Muscle layer of duodenum (tissue), 2 donors: Measurements from ENCODE around the gene BATF.

Experiments
- H3K27ac ChIP-seq: one replicate; pipeline ENCODE4 v1.7.0; 2013; ENCODE audit warnings: mild to moderate bottlenecking, low read length
- H3K27me3 ChIP-seq: one replicate; pipeline ENCODE4 v1.7.0; 2013; ENCODE audit warnings: low read depth, mild to moderate bottlenecking, control low read depth, low read length
- H3K36me3 ChIP-seq, 2 donors: one replicate each; pipeline ENCODE4 v1.7.0; 2013; ENCODE audit warnings: low read length in 2 of 2, control low read depth in 1 of 2, mild to moderate bottlenecking in 1 of 2; ENCODE audit not compliant: insufficient read depth in 2 of 2, control insufficient read depth in 1 of 2
- H3K4me1 ChIP-seq, 2 donors: one replicate each; pipeline ENCODE4 v1.7.0; 2013; ENCODE audit warnings: low read length in 2 of 2, mild to moderate bottlenecking in 2 of 2, control low read depth in 1 of 2, moderate library complexity in 1 of 2; ENCODE audit not compliant: insufficient read depth in 2 of 2, control insufficient read depth in 1 of 2
- H3K4me3 ChIP-seq, 2 donors: one replicate each; pipeline ENCODE4 v1.7.0; 2013; ENCODE audit warnings: low read length in 2 of 2, low read depth in 1 of 2, mild to moderate bottlenecking in 1 of 2
- H3K9me3 ChIP-seq, 2 donors: one replicate each; pipeline ENCODE4 v1.7.0; 2013; ENCODE audit warnings: low read length in 2 of 2, control low read depth in 1 of 2, mild to moderate bottlenecking in 1 of 2; ENCODE audit not compliant: control insufficient read depth in 1 of 2
- donor health status: healthy.

Gene BATF

DNA sequence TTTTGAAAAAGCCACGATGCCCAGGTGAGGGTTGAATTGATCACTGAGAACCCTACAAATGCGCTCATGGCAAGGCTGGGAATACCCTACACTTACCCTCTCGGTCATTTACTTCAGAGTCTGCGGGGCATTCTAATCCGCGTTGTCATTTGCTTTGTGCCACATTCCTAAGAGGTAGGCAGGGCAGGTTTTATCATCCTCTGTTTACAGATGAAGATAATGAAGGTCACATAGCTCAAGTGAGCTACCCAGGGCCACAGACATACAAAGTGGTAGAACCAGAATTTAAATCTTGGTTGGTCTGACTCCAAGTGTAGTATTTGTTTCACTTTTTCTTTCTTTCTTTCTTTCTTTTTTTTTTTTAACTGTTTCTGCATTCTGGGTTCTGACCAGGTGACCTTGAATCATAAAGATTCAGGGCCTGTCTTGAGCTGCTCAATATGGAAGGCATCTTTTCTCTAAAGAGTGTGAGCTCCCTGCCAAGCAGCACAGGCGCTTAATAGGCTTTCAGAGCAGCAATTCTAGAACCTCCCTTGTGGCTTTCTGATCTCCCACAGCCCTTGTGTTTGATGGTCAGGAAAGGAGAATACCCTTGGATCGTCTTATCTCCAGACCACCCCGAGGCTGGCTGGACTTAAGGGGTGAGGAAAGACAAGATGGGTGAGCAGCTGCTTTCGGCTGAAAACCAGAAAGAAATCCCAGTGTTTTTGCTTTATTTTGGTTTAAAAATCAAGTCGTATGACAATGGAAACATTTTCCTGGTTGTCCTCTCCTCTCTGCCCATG, 662 bp upstream of the BATF start:
- Histone ChIP-seq H3K4me3 (no peak overlapping the region), H3K27ac (peak overlapping the region; percentile 62)

GRCh38 chr14:75522983-75523318, 682 bp downstream of the BATF start:
- Histone ChIP-seq H3K4me3 (peak overlapping the region; percentile 42 to 49), H3K4me1 (no peaks in the 10 kb centered on the region), H3K36me3 (no peaks in the 10 kb centered on the region), H3K27me3 (no peaks in the 10 kb centered on the region), H3K27ac (peak overlapping the region; percentile 62), H3K9me3 (no peaks in the 10 kb centered on the region)

More for the DNA sequence above, 662 bp upstream of the BATF start:
- H3K9me3 ChIP-seq: no peaks in the 10 kb centered on the region
- no peaks in the 10 kb centered on the region for H3K4me1 ChIP-seq
- no peaks in the 10 kb centered on the region for H3K27me3 ChIP-seq
- H3K36me3 ChIP-seq: no peaks in the 10 kb centered on the region

DNA sequence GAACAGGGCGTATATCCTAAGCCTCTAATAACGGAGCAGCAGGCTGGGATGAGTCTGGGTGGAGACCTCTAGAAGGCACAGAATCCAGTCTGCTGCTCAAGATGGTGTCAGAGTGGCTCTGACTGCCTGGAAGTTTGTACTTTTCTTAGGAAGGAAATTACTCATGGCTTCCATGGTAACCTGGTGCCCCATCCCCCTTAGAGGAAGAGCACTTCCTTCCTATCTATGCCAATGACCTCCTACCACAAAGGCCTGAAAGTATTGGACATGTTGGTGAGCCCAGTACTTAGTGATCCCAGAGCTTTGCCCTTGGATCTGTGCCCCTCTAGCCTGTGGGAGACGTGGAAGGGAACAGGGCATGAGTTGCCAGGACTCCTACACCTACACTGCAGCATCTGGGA, 1.5 kb downstream of the BATF start:
- Histone ChIP-seq H3K4me1 (no peaks in the 10 kb centered on the region), H3K9me3 (no peaks in the 10 kb centered on the region), H3K36me3 (no peaks in the 10 kb centered on the region), H3K27ac (no peak overlapping the region), H3K27me3 (no peaks in the 10 kb centered on the region), H3K4me3 (no peak overlapping the region)

DNA sequence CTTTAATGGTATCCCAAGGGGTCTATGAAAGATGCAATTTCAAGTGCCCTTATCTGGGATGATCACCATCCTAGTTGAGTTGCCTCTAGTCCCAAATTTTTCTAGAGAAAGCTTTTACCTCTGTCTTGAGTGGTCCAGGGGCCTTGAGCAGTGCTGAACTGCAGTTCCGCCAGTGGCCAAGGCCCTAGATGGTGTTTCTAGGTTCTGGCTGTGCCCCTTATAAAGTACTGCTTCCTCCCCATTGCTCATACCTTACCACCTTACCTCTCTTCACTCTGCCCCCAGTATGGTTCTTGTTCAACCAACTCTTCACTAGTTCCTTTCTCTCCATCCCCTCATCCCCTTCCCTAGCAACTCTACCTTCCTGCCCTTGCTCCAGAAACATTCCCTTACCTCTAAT, 3.7 kb downstream of the BATF start:
- Histone ChIP-seq H3K4me1 (no peaks in the 10 kb centered on the region), H3K36me3 (no peaks in the 10 kb centered on the region), H3K27me3 (no peaks in the 10 kb centered on the region), H3K27ac (no peak overlapping the region), H3K9me3 (no peaks in the 10 kb centered on the region), H3K4me3 (no peak overlapping the region)

DNA sequence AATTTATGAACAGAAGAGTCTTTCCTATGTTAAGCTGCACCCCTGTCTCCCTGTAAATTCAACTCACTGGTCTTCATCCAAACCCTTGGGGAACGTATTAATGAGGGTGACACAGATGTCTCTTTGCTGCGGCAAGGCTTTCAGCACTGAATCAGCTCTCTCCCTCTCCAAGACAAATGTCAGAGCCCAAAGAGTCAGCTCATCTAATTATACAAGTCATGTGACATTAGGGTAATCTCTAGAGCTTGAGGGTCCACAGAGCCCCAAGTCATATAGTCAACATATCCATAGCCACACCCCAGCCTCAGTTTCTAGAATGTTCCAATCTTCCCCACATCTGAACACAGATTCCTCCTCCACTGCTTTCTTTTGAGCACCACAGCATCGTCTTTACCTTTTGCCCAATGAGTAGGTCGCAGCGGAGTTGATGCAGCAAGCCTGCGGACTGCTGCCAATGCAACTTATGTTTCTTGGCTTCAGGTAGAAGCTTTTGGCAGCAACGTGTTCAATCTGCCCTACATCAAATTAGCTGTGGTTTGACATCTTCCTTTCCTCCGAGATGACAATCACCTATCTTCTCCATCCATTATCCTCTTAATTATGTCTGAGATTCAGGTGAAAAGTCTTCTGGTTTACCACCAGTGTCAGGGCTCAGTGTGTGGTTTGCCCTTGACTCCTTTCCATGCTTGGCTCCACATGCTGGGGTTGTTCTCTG, 5.3 kb downstream of the BATF start:
- no peak overlapping the region for H3K27ac ChIP-seq
- H3K4me3 ChIP-seq: no peak overlapping the region
- no peaks in the 10 kb centered on the region for H3K9me3 ChIP-seq
- no peaks in the 10 kb centered on the region for H3K27me3 ChIP-seq
- H3K36me3 ChIP-seq: no peaks in the 10 kb centered on the region
- H3K4me1 ChIP-seq: no peaks in the 10 kb centered on the region

GRCh38 chr14:75531256-75531655, 9.0 kb downstream of the BATF start:
- no peaks in the 10 kb centered on the region for H3K4me1 ChIP-seq

GRCh38 chr14:75531660-75532317, 9.5 kb downstream of the BATF start:
- H3K27me3 ChIP-seq: no peaks in the 10 kb centered on the region
- no peak overlapping the region for H3K4me3 ChIP-seq
- H3K9me3 ChIP-seq: no peaks in the 10 kb centered on the region
- no peaks in the 10 kb centered on the region for H3K36me3 ChIP-seq
- no peaks in the 10 kb centered on the region for H3K4me1 ChIP-seq
- H3K27ac ChIP-seq: no peak overlapping the region

More at GRCh38 chr14:75531256-75531655, 9.0 kb downstream of the BATF start:
- no peaks in the 10 kb centered on the region for H3K27me3 ChIP-seq
- no peak overlapping the region for H3K27ac ChIP-seq
- no peaks in the 10 kb centered on the region for H3K9me3 ChIP-seq
- no peak overlapping the region for H3K4me3 ChIP-seq
- no peaks in the 10 kb centered on the region for H3K36me3 ChIP-seq

DNA sequence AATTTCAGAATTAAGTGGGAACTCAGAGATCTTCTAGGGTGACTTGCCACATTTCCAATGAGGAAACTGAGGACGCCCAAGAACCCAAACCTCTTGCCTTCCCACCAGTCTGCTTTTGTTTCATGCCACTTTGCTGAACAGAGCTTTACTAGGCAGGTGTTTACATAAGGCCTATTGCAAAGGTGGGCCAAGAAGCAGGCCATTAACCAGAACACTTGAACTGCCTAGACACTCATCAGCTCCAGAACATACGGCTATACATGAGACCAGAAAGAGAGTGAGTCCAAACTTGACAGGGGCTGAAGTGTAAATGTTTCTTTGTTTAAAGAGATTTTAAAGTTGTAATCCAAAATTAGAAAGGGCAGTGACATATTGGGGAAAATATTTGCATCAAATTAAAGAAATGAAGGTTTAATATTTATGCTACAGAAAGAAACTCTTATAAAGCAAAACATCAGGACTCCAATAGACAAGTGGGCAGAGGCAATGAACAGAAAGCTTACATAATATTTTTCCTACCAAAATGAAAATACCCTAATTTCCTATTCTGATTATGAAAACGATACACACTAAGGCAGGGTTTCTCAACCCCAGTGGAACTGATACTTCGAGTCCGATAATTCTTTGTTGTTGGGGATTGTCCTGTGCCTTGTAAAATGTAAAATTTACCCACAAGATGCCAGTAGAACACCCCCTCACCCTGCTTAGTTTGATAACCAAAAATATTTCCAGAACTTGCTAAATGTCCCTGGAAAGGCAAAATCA, 11.7 kb downstream of the BATF start:
- Histone ChIP-seq H3K4me1 (no peaks in the 10 kb centered on the region), H3K27me3 (no peaks in the 10 kb centered on the region), H3K27ac (peak overlapping the region; percentile 19), H3K4me3 (no peak overlapping the region), H3K9me3 (no peaks in the 10 kb centered on the region), H3K36me3 (no peaks in the 10 kb centered on the region)

DNA sequence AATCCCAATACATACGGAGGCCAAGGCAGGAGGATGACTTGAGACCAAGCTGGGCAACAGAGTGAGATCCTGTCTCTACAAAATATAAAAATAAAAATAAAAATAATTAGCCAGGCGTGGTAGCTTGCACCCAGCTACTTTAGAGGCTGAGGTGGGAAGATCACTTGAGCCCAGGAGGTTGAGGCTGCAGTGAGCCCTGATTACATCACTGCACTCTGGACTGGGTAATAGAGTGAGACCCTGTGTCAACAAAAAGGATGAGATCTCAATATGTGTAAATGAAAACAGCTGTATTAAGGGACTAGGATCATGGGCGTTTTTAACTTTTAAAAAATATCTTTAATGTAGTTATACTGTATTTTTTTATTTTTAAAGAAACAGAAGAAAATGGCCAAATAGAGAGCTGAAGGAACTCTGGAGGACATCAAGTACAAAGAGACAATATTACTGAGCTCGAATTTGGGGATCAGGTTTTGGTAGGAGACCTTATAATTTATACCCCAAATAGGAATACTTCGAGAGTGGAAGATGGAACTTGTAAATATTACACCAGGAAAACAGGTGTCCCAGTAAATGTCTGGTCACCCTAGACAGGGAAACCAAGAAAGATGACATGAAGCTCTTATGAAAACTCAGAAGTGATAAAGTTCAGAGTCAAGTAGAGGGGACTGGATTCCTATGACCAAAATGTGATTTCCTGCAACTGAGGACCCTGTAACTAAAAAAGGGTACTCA, 13.1 kb downstream of the BATF start:
- H3K4me3 ChIP-seq: no peak overlapping the region
- no peaks in the 10 kb centered on the region for H3K4me1 ChIP-seq

GRCh38 chr14:75537071-75537470, 14.8 kb downstream of the BATF start:
- no peaks in the 10 kb centered on the region for H3K27me3 ChIP-seq
- H3K27ac ChIP-seq: peak overlapping the region; percentile 16
- H3K9me3 ChIP-seq: no peaks in the 10 kb centered on the region
- H3K36me3 ChIP-seq: no peaks in the 10 kb centered on the region
- no peaks in the 10 kb centered on the region for H3K4me1 ChIP-seq
- H3K4me3 ChIP-seq: no peak overlapping the region

More for the DNA sequence above, 13.1 kb downstream of the BATF start:
- H3K27ac ChIP-seq: no peak overlapping the region
- no peaks in the 10 kb centered on the region for H3K9me3 ChIP-seq
- no peaks in the 10 kb centered on the region for H3K27me3 ChIP-seq
- no peaks in the 10 kb centered on the region for H3K36me3 ChIP-seq
